ENCODE measurements around the gene OR52E5.

- no peak for TF ChIP-seq SIN3A (IDR thresholded peaks at IDR 0.05; ENCODE audit: borderline replicate concordance, insufficient read depth, low read depth, low read length)
- TF ChIP-seq CTCF (IDR thresholded peaks at IDR 0.05): no peak
- TF ChIP-seq TCF7L2 (IDR thresholded peaks at IDR 0.05; ENCODE audit: low read depth, low read length): no peak
- no peak for TF ChIP-seq POLR2AphosphoS5 (IDR thresholded peaks at IDR 0.05; ENCODE audit: low read depth, low read length)
- TF ChIP-seq REST (IDR thresholded peaks at IDR 0.05; ENCODE audit: insufficient read depth in 1 of 2, low read depth in 2 of 2, low read length in 1 of 2): no peak
Observed at GRCh38 chr11:5857590-5857989, 35.4 kb upstream of the OR52E5 start, which contains the start of gene OR52E8.

Data from Panc1 (cell line).